Neural cell (in vitro differentiated cells): ENCODE results near the gene MAP4K3. TPM values are rescaled to one million over a fixed set of nuclear protein-coding genes. Genes with fewer than 3 reads are reported as not detected.

Source experiments
- polyA plus RNA-seq: library from polyadenylated mRNA; depleted of rRNA; stranded (reverse); fragments of >200 nt; gene quantifications from 2 replicates; pipeline ENCODE4 v1.2.3, GENCODE V29; 2014
- small RNA-seq, 3 experiments: library from RNA; depleted of rRNA; stranded (forward); fragments of <200 nt; gene quantifications; one replicate each; pipeline ENCODE3, GENCODE V24; 2012

MAP4K3 gene
- polyA plus RNA-seq, 1 donor from 2014 or later = 105 TPM

Small RNA genes lying within 50 kb of the gene (small RNA-seq; reads per million reads assigned to genes)
- 0 to 0.26 (median 0) reads per million in 3 experiments for gene RF00272

Other genes with a start within 250 kb of the MAP4K3 start
- not detected in 2 replicates for gene CDKL4, start 193.3 kb downstream of the MAP4K3 start, polyA plus RNA-seq
- 31.8 and 32.4 TPM in 2 replicates for gene TMEM178A, start 228.6 kb upstream of the MAP4K3 start, polyA plus RNA-seq